Heart right ventricle (tissue), 16 donors: ENCODE results near the gene ACP3. TPM values are rescaled to one million over a fixed set of nuclear protein-coding genes. Genes with fewer than 3 reads are reported as not detected.
"Not testable (repeated sequence)": the region's sequence is repeated elsewhere in the genome, so short reads cannot be mapped to it uniquely, and the experiment has no call there.

Source experiments
- ATAC-seq, 8 donors: fragments of 200-7000 bp; cut with Tn5 transposase; one replicate each; pipeline ENCODE4 v1.9.1; 2020; ENCODE audit warnings: mild to moderate bottlenecking in 8 of 8, moderate library complexity in 8 of 8, moderate number of reproducible peaks in 1 of 8
- DNase-seq, 2 donors: peaks; one replicate each; pipeline ENCODE4 v3.0.0-alpha.2; 2020
- H3K27ac ChIP-seq, 10 donors: fragments of 200-600 bp; sonication (generic) in 2 of 10; one replicate each; pipeline versions ENCODE4 v1.5.0 to v1.8.0; 2020 to 2022; ENCODE audit warnings: mild to moderate bottlenecking in 3 of 10
- H3K27me3 ChIP-seq, 7 donors: fragments of 200-600 bp; one replicate each; pipeline ENCODE4 v1.8.0; 2021 to 2022; ENCODE audit warnings: mild to moderate bottlenecking in 2 of 7
- H3K36me3 ChIP-seq, 9 donors: fragments of 200-600 bp; sonication (generic) in 1 of 9; one replicate each; pipeline versions ENCODE4 v1.5.0 to v1.8.0; 2020 to 2022; ENCODE audit warnings: mild to moderate bottlenecking in 2 of 9
- H3K4me1 ChIP-seq, 9 donors: fragments of 200-600 bp; sonication (generic) in 1 of 9; one replicate each; pipeline versions ENCODE4 v1.5.0 to v1.8.0; 2020 to 2022; ENCODE audit warnings: mild to moderate bottlenecking in 4 of 9
- H3K4me3 ChIP-seq, 10 donors: fragments of 200-600 bp; sonication (generic) in 2 of 10; one replicate each; pipeline versions ENCODE4 v1.5.0 to v1.8.0; 2020 to 2022; ENCODE audit warnings: mild to moderate bottlenecking in 7 of 10, moderate library complexity in 2 of 10
- H3K9me3 ChIP-seq, 11 donors: fragments of 200-600 bp in 10 of 11; sonication (generic) in 2 of 11; one replicate each; pipeline versions ENCODE4 v1.5.0 to v1.8.0; 2013 to 2022; ENCODE audit warnings: mild to moderate bottlenecking in 2 of 11, control low read depth in 1 of 11, moderate library complexity in 1 of 11
- WGBS, 2 donors: extraction: QIAGEN DNeasy Blood & Tissue Kit; methylation state at CpG; one replicate each; pipeline ENCODE4 v1.1.7; 2013; ENCODE audit warnings: inconsistent platforms in 1 of 2; 5-methylcytosine and 5-hydroxymethylcytosine counted together
- intact Hi-C, 10 donors: fragments of 100-400 bp; cut with DNase I; formaldehyde crosslinking; loops; one replicate each; pipeline versions ENCODE4 v1.11.1 to v1.14.2; 2022
- polyA plus RNA-seq, 2 donors: library from polyadenylated mRNA; stranded (reverse); fragments of 200-250 nt; gene quantifications; one replicate each; pipeline ENCODE4 v1.2.3, GENCODE V29; 2013
- total RNA-seq, 10 donors: library from RNA; stranded (reverse); fragmentation: NEBNext Ultra II Directional in 3 of 10; extraction: Animal tissue kit (Norgen Biotek cat#: 25700) in 3 of 10; gene quantifications; one replicate each; pipeline versions ENCODE4 v1.2.1 to v1.2.4, GENCODE V29; 2021 to 2023
- TF ChIP-seq, protein P1 (sequence below), 9 donors: fragments of 200-600 bp; sonication (generic) in 2 of 9; IDR thresholded peaks; one replicate each; pipeline versions ENCODE4 v1.5.0 to v1.8.0; 2021 to 2022; ENCODE audit warnings: antibody characterized with exemption in 9 of 9, mild to moderate bottlenecking in 5 of 9, moderate library complexity in 1 of 9
- donor health status: Arrhythmogenic right ventricular cardiomyopathy.
- donor health status: ischemic (EF 13 %, LVEDD 7.1; RV severe dilation, severe dysfunction).
- donor health status: healthy with polysubstance abuse.
- donor health status: DM: no; HTN: yes; CAD: no.
- donor health status: DM: no; HTN: no; CAD: no.
- donor health status: ischemic (EF 25% LVEDD 6.9; RV normal size, moderate dysfunction).
- donor health status: ischemic (EF 25% LVEDD 5.7; RV mildly dilated, moderate dysfunction).
- donor health status: healthy.
- donor health status: DM: yes; HTN: yes; CAD: no.
- donor health status: Ischemic cardiomyopathy.
- donor health status: ischemic (EF 35%, LVEDD 5.7; RV mildly dilated, moderate dysfunction).
- donor health status: nonischemic (EF 11% LVEDD 7.7; RV severe dilation, severe dysfunction).
- donor health status: DM: yes; HTN: yes; CAD: no.
- donor health status: PGD.
- donor health status: ischemic (EF 29% LVEDD 5.4; RV normal size, mild dysfunction).
- donor health status: nonischemic (EF 23%, LVEDD 6.1; RV moderate dilation, normal function).

Gene ACP3
- total and polyA plus RNA-seq, 12 donors = 0.09 to 3.3 (median 0.73) TPM; not detected in 2

DNA sequence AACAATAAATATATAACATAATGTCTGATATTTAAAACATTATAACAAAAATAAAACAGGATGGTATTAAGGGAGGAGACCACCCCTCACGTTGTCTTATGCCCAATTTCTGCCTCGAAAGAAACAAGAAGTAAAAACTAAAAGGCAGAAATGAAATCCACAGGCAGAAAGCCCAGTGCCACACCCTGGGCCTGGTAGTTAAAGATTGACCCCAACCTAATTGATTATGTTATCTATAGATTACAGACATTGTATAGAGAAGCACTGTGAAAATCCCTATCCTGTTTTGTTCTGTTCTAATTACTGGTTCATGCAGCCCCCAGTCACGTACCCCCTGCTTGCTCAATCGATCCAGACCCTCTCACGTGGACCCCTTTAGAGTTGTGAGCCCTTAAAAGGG, 22.3 kb upstream of the ACP3 start:
- TF ChIP-seq, protein P1, sequence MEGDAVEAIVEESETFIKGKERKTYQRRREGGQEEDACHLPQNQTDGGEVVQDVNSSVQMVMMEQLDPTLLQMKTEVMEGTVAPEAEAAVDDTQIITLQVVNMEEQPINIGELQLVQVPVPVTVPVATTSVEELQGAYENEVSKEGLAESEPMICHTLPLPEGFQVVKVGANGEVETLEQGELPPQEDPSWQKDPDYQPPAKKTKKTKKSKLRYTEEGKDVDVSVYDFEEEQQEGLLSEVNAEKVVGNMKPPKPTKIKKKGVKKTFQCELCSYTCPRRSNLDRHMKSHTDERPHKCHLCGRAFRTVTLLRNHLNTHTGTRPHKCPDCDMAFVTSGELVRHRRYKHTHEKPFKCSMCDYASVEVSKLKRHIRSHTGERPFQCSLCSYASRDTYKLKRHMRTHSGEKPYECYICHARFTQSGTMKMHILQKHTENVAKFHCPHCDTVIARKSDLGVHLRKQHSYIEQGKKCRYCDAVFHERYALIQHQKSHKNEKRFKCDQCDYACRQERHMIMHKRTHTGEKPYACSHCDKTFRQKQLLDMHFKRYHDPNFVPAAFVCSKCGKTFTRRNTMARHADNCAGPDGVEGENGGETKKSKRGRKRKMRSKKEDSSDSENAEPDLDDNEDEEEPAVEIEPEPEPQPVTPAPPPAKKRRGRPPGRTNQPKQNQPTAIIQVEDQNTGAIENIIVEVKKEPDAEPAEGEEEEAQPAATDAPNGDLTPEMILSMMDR (IDR thresholded peaks at IDR 0.05) = no peak
- Histone ChIP-seq H3K27ac (no peak overlapping the region), H3K4me3 (no peak overlapping the region), H3K4me1 (peaks cover 0 to 28% (median 0%) of the 10 kb centered on the region in 9 donors), H3K27me3 (no peaks in the 10 kb centered on the region), H3K9me3 (no peaks in the 10 kb centered on the region), H3K36me3 (no peaks in the 10 kb centered on the region)
- WGBS, 2 donors = 63 to 85% methylated on average over 5 of the region's 5 CpGs
- no peak for DNase-seq
- intact Hi-C loops = no loop called here
- ATAC-seq = no peak

DNA sequence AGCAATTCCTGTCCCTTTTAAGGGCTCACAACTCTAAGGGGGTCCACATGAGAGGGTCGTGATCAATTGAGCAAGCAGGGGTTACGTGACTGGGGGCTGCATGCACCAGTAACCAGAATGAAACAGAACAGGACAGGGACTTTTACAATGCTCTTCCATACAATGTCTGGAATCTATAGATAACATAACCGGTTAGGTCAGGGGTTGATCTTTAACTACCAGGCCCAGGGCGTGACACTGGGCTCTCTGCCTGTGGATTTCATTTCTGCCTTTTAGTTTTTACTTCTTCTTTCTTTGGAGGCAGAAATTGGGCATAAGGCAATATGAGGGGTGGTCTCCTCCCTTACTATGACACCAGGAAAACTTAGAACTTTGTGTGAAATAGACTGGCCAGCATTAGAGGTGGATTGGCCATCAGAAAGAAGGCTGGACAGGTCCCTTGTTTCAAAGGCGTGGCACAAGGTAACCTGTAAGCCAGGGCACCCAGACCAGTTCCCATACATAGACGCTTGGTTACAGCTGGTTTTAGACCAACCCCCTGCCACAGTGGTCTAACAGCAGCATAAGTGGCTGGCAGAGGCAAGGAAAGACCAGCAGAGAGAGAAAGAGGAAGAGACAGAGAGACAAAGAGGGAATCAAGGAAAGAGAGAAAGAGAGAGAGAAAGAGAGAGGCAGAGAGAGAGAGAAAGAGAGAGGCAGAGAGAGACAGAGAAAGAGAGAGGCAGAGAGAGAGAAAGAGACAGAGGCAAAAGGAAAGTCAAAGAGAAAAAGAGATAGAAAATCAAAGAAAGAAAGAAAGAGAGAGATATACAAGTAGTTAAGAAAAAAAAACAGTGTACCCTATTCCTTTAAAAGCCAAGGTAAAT, 13.6 kb upstream of the ACP3 start:
- DNase-seq, intact Hi-C loops, H3K4me3 ChIP-seq, H3K9me3 ChIP-seq, H3K4me1 ChIP-seq, H3K27ac ChIP-seq, ATAC-seq, H3K27me3 ChIP-seq, H3K36me3 ChIP-seq: not testable (repeated sequence)
- 92 to 94% methylated on average over 6 of the region's 6 CpGs for WGBS, 2 donors

DNA sequence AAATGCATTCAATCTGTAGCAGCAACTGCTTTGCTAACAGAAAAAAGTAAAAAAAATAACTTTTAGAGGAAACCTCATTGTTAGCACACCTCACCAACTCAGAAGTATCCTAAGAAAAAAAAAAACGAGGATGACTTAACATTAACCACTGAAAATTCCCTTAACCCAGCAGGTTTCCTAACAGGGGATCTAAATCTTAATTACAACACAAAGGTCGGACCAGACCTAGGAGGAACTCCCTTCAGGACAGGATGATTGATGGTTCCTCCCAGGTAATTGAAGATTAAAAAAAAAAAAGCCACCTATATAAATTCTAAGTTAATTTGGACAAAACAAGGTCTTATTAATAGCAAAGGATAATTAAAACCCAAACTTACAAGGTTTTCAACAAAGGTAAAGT, 12.9 kb upstream of the ACP3 start:
- H3K36me3 ChIP-seq, H3K4me1 ChIP-seq, H3K9me3 ChIP-seq, H3K27me3 ChIP-seq, intact Hi-C loops, DNase-seq, H3K4me3 ChIP-seq, ATAC-seq, H3K27ac ChIP-seq: not testable (repeated sequence)
- 56 to 69% methylated on average over 2 of the region's 2 CpGs for WGBS, 2 donors

DNA sequence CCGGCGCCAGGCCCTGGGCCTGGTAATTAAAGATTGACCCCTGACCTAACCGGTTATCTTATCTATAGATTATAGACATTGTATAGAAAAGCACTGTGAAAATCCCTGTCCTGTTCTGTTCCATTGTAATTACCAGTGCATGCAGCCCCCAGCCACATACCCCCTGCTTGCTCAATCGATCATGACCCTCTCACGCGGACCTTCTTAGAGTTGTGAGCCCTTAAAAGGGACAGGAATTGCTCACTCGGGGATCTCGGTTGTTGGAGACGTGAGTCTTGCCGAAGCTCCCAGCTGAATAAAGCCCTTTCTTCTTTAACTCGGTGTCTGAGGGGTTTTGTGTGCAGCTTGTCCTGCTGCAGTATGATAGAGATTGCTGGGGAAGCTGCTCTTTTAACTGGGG, 7.2 kb upstream of the ACP3 start:
- H3K36me3 ChIP-seq, H3K9me3 ChIP-seq, DNase-seq, H3K4me1 ChIP-seq, H3K27ac ChIP-seq, ATAC-seq, H3K27me3 ChIP-seq, H3K4me3 ChIP-seq: not testable (repeated sequence)
- WGBS, 2 donors = 82 to 85% methylated on average over 11 of the region's 11 CpGs
- intact Hi-C loops = loop anchor here in 1 of 10 donors (10.0 kb wide), 1 partner anchor 45 kb away; no protein-coding TSS in a partner anchor

DNA sequence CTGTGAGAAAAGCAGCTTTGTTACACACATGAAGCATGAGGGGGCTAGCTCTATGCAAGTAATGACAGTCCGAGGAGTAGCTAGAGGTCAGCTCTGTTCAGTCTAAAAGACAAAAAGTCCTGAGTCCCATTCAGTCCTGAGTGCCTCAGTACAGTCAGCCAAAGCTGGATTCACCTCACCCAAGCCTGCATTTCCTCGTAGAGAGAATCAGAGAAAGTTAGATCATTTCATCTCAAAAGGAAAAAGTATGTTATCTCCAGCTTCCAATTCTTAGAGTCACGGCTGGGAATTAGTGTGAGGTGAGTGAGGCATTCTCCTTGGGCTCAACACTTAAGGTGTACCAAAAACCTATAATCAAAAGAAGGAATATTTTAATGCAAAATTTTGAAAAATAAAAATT, 5.9 kb upstream of the ACP3 start:
- Histone ChIP-seq H3K27me3 (no peaks in the 10 kb centered on the region), H3K4me3 (no peak overlapping the region), H3K27ac (no peak overlapping the region), H3K9me3 (no peaks in the 10 kb centered on the region), H3K4me1 (peaks cover 0 to 4% (median 0%) of the 10 kb centered on the region in 9 donors), H3K36me3 (no peaks in the 10 kb centered on the region)
- intact Hi-C loops = loop anchor here in 1 of 10 donors (10.0 kb wide), 1 partner anchor 47 kb away; no protein-coding TSS in a partner anchor
- DNase-seq (no peak), ATAC-seq (no peak)
- WGBS, 2 donors = 78 to 87% methylated on average over 3 of the region's 3 CpGs
- TF ChIP-seq, protein P1 (IDR thresholded peaks at IDR 0.05) = no peak

DNA sequence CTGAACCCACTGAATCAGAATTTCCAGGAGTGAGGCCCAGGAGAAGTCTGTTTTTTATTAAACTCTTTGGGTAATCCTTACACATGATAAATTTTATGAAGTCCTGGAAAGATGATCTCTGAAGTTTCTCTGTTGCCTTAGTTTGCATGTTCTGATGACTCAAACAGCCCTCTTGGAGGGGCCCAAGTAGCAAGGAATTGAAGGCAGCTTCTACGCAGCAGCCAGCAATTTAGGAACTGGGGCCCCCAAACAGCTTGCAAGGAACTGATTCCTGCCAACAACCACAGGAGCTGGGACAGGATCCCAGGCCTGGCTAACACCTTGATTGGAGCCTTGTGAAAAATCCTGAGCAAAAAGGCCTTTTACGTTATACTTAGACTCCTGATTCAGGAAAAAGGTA, 5.4 kb upstream of the ACP3 start:
- Histone ChIP-seq H3K27me3 (no peaks in the 10 kb centered on the region), H3K27ac (no peak overlapping the region), H3K4me1 (peaks cover 0 to 9% (median 0%) of the 10 kb centered on the region in 9 donors), H3K36me3 (no peaks in the 10 kb centered on the region), H3K9me3 (no peaks in the 10 kb centered on the region), H3K4me3 (no peak overlapping the region)
- no peak for DNase-seq
- intact Hi-C loops = loop anchor here in 1 of 10 donors (10.0 kb wide), 1 partner anchor 47 kb away; no protein-coding TSS in a partner anchor
- ATAC-seq = no peak
- WGBS, 2 donors = 80 to 90% methylated on average over 2 of the region's 2 CpGs
- TF ChIP-seq, protein P1 (IDR thresholded peaks at IDR 0.05) = no peak
